ENCODE data around the gene SLC25A1.

SLC25A1 gene

DNA sequence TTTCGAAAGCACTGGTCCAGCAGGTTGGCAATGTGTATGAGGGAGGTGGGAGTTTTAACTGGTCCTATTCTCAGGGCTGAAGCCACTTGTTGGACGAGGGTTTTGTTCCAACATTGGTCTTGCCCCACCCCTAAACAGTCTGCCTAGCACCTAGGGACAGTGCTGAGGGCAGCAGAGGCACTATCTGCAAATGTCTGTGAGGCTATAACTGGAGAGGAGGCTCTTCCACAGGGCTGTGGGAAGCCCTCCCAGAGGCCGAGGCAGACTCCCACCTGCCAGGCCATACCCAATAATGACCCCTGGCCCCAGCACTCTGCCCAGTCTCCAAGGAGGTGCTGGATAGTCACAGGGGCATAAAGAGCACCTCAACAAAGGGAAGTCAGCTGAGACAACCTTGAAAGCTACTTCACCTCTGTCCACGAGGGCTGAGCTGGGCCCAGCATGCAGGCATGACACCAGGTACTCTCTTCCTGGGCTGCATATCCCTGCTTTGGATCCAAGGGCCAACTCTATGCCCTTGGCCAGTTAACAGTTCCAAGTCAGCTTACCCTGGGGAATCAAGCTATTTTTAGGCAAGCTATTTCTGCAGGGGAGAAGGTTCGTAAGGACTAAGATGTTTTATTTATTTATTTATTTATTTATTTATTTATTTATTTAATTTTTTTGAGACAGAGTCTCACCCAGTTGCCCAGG, 40.2 kb upstream of the SLC25A1 start:
- peaks cover 19 to 51% (median 43%) of the 10 kb centered on the region in 3 donors for H3K36me3 ChIP-seq

DNA sequence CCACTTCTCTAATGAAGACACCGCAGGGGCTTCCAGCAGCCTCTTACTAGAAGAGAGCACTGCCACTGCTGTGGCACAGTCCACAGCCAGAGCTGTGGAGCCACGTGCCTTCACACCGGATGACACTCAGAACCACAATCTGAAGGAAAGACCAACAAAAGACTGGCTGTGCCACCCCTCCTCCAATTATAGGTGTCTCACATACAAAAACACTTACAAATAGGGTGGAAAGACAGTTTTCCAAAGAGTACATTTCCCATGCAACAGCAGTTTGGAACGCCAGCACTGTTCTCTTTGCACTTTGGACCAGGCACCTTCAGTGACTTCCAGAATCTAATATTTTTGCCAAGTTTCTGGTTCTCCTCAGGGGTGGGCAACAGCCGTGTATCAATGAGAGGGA, 38.0 kb upstream of the SLC25A1 start:
- no peak overlapping the region for H3K27ac ChIP-seq
- H3K27me3 ChIP-seq: no peaks in the 10 kb centered on the region
- intact Hi-C loops (cut with DNase I; ENCODE audit: low total_unique reads): no loop called here
- peaks cover 5 to 12% (median 10%) of the 10 kb centered on the region in 4 donors for H3K4me1 ChIP-seq
- no peaks in the 10 kb centered on the region for H3K9me3 ChIP-seq
- TF ChIP-seq, protein P1, sequence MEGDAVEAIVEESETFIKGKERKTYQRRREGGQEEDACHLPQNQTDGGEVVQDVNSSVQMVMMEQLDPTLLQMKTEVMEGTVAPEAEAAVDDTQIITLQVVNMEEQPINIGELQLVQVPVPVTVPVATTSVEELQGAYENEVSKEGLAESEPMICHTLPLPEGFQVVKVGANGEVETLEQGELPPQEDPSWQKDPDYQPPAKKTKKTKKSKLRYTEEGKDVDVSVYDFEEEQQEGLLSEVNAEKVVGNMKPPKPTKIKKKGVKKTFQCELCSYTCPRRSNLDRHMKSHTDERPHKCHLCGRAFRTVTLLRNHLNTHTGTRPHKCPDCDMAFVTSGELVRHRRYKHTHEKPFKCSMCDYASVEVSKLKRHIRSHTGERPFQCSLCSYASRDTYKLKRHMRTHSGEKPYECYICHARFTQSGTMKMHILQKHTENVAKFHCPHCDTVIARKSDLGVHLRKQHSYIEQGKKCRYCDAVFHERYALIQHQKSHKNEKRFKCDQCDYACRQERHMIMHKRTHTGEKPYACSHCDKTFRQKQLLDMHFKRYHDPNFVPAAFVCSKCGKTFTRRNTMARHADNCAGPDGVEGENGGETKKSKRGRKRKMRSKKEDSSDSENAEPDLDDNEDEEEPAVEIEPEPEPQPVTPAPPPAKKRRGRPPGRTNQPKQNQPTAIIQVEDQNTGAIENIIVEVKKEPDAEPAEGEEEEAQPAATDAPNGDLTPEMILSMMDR (IDR thresholded peaks at IDR 0.05): no peak
- DNase-seq: no peak
- H3K36me3 ChIP-seq: peaks cover 8 to 30% (median 22%) of the 10 kb centered on the region in 3 donors
- H3K4me3 ChIP-seq: no peak overlapping the region

More for the DNA sequence above, 40.2 kb upstream of the SLC25A1 start:
- Histone ChIP-seq H3K27ac (no peak overlapping the region), H3K4me1 (peaks cover 5 to 12% (median 10%) of the 10 kb centered on the region in 4 donors), H3K27me3 (no peaks in the 10 kb centered on the region), H3K4me3 (no peak overlapping the region), H3K9me3 (no peaks in the 10 kb centered on the region)
- TF ChIP-seq, protein P1 (IDR thresholded peaks at IDR 0.05): no peak
- no peak for DNase-seq
- intact Hi-C loops (cut with DNase I; ENCODE audit: low total_unique reads): no loop called here

DNA sequence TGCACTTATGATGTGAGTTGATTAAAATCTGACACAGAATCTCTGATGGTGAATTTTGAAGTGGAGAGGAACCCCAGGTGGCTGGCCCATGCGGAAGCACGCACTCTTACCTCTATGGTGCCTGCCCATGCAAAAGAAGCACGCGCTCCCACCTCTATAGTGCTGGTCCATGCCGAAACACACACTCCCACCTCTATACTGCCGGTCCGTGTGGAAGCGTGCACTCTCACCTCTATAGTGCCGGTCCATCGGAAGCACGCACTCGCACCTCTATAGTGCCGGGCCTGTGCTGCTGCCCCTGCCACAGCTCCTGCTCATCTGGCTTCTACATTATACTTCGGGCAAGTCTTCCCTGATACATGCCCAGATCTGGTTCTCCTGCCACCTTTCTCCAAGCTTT, 36.8 kb upstream of the SLC25A1 start:
- peaks cover 9 to 19% (median 11%) of the 10 kb centered on the region in 3 donors for H3K36me3 ChIP-seq
- no peaks in the 10 kb centered on the region for H3K9me3 ChIP-seq
- peaks cover 5 to 12% (median 10%) of the 10 kb centered on the region in 4 donors for H3K4me1 ChIP-seq
- DNase-seq: no peak
- H3K27ac ChIP-seq: no peak overlapping the region
- H3K27me3 ChIP-seq: no peaks in the 10 kb centered on the region
- TF ChIP-seq, protein P1 (IDR thresholded peaks at IDR 0.05): no peak
- intact Hi-C loops (cut with DNase I; ENCODE audit: low total_unique reads): no loop called here
- H3K4me3 ChIP-seq: no peak overlapping the region

DNA sequence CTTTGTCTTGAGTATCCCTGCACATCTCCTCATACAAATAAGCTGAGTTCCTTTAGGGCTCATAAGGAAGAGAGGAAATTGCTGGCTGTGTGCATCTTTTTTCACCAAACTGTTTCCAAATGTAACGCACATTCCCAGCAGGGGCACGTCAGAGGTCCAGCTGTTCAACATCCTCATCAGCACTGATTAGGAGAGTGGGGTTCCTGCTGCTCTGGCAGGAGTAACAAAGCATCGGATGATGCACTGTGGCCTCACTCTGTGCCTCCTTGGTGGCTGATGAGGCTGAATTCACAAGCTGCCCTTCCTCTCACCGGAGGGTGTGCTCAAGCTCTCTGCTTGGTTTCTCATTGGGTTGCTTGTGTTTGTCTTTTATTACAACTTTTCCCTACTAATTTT, 35.5 kb upstream of the SLC25A1 start:
- no peak overlapping the region for H3K27ac ChIP-seq
- peaks cover 5 to 11% (median 8%) of the 10 kb centered on the region in 4 donors for H3K4me1 ChIP-seq
- intact Hi-C loops (cut with DNase I; ENCODE audit: low total_unique reads): no loop called here
- no peak overlapping the region for H3K4me3 ChIP-seq
- no peak for DNase-seq
- H3K27me3 ChIP-seq: no peaks in the 10 kb centered on the region
- H3K36me3 ChIP-seq: peaks cover 21 to 28% (median 23%) of the 10 kb centered on the region in 3 donors
- no peaks in the 10 kb centered on the region for H3K9me3 ChIP-seq
- TF ChIP-seq, protein P1 (IDR thresholded peaks at IDR 0.05): no peak

DNA sequence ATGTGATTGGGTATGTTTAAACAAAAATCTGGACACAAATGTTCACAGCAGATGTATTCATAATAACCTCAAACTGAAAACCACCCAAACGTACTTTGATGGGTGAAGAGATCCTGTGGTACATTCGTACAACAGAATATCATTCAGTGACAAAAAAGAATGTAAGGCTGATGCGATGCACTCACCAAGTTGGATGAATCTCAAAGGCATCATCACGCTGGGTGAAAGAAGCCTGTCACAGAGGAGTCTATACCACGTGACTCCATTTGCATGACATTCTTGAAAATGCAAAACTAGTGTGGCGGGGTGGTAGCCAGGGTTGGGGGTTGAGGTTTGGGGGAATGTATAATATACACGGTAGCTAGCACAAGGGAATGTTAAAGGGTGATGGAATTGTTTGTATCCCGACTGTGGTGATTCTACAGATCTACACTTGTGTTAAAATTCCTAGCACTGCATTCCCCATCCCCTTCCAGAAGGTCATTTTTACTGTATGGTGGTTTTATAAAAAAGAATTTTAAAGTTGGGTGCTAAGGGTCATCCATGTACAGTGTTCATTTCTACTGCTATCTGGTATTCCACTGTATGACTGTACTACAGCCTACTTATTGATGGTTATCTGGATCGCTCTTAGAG, 35.0 kb upstream of the SLC25A1 start:
- intact Hi-C loops (cut with DNase I; ENCODE audit: low total_unique reads): no loop called here
- Histone ChIP-seq H3K27me3 (no peaks in the 10 kb centered on the region), H3K27ac (no peak overlapping the region), H3K36me3 (peaks cover 27 to 34% (median 28%) of the 10 kb centered on the region in 3 donors), H3K9me3 (no peaks in the 10 kb centered on the region), H3K4me1 (peaks cover 2 to 6% (median 3%) of the 10 kb centered on the region in 4 donors), H3K4me3 (no peak overlapping the region)
- TF ChIP-seq, protein P1 (IDR thresholded peaks at IDR 0.05): no peak
- no peak for DNase-seq

All from tibial artery (tissue), 4 donors.